ENCODE measurements around the gene DNAH10.

DNAH10 gene

GRCh38 chr12:123773375-123773774 is 11.3 kb downstream of the DNAH10 start:
- Histone ChIP-seq H3K4me2 (ENCODE audit: low read depth, low read length, poor library complexity, severe bottlenecking) (no peak overlapping the region), H2AFZ (ENCODE audit: low read length) (no peak overlapping the region), H3K36me3 (ENCODE audit: insufficient read depth, low read length) (no peaks in the 10 kb centered on the region), H3K27me3 (ENCODE audit: insufficient read depth, low read length, poor library complexity, severe bottlenecking) (no peaks in the 10 kb centered on the region), H3K79me2 (ENCODE audit: insufficient read depth, low read length) (no peaks in the 10 kb centered on the region), H3K4me1 (ENCODE audit: insufficient read depth, low read length, poor library complexity, severe bottlenecking) (no peaks in the 10 kb centered on the region), H3K9ac (ENCODE audit: low read depth, low read length, poor library complexity, severe bottlenecking) (no peak overlapping the region), H4K20me1 (ENCODE audit: insufficient read depth, low read length, poor library complexity, severe bottlenecking) (no peaks in the 10 kb centered on the region), H3F3A (ENCODE audit: low read depth) (no peaks in the 10 kb centered on the region), H3K9me2 (replicated peaks; ENCODE audit: low read depth, low read length) (no peaks in the 10 kb centered on the region), H3K4me3 (ENCODE audit: low read length, poor library complexity, severe bottlenecking) (no peak overlapping the region), H3K9me3 (ENCODE audit: insufficient read depth, low read depth, low read length) (no peaks in the 10 kb centered on the region)
- TF ChIP-seq CTCF (conservative IDR thresholded peaks at IDR 0.05; ENCODE audit: low read length) (no peak), EZH2phosphoT487 (IDR thresholded peaks at IDR 0.05; ENCODE audit: borderline replicate concordance) (no peak)

- TF ChIP-seq CTCF (conservative IDR thresholded peaks at IDR 0.05; ENCODE audit: low read length), result no peak
- no peak for TF ChIP-seq EZH2phosphoT487 (IDR thresholded peaks at IDR 0.05; ENCODE audit: borderline replicate concordance)
- Histone ChIP-seq H3K9ac (ENCODE audit: low read depth, low read length, poor library complexity, severe bottlenecking) (no peak overlapping the region), H3K36me3 (ENCODE audit: insufficient read depth, low read length) (no peaks in the 10 kb centered on the region), H3K4me3 (ENCODE audit: low read length, poor library complexity, severe bottlenecking) (no peak overlapping the region), H3K9me3 (ENCODE audit: insufficient read depth, low read depth, low read length) (no peaks in the 10 kb centered on the region), H3F3A (ENCODE audit: low read depth) (no peaks in the 10 kb centered on the region), H3K9me2 (replicated peaks; ENCODE audit: low read depth, low read length) (no peaks in the 10 kb centered on the region), H3K4me2 (ENCODE audit: low read depth, low read length, poor library complexity, severe bottlenecking) (no peak overlapping the region), H4K20me1 (ENCODE audit: insufficient read depth, low read length, poor library complexity, severe bottlenecking) (no peaks in the 10 kb centered on the region), H3K27me3 (ENCODE audit: insufficient read depth, low read length, poor library complexity, severe bottlenecking) (no peaks in the 10 kb centered on the region), H2AFZ (ENCODE audit: low read length) (no peak overlapping the region), H3K4me1 (ENCODE audit: insufficient read depth, low read length, poor library complexity, severe bottlenecking) (no peaks in the 10 kb centered on the region), H3K79me2 (ENCODE audit: insufficient read depth, low read length) (no peaks in the 10 kb centered on the region)
Observed at GRCh38 chr12:123779551-123779950, 17.4 kb downstream of the DNAH10 start.

- Histone ChIP-seq H3K4me1 (ENCODE audit: insufficient read depth, low read length, poor library complexity, severe bottlenecking) (no peaks in the 10 kb centered on the region), H3K27me3 (ENCODE audit: insufficient read depth, low read length, poor library complexity, severe bottlenecking) (no peaks in the 10 kb centered on the region), H3K36me3 (ENCODE audit: insufficient read depth, low read length) (no peaks in the 10 kb centered on the region), H3K4me2 (ENCODE audit: low read depth, low read length, poor library complexity, severe bottlenecking) (no peak overlapping the region), H3K79me2 (ENCODE audit: insufficient read depth, low read length) (no peaks in the 10 kb centered on the region), H3K9ac (ENCODE audit: low read depth, low read length, poor library complexity, severe bottlenecking) (no peak overlapping the region), H2AFZ (ENCODE audit: low read length) (no peak overlapping the region), H3K9me2 (replicated peaks; ENCODE audit: low read depth, low read length) (no peaks in the 10 kb centered on the region), H3K4me3 (ENCODE audit: low read length, poor library complexity, severe bottlenecking) (no peak overlapping the region), H3K9me3 (ENCODE audit: insufficient read depth, low read depth, low read length) (no peaks in the 10 kb centered on the region), H3F3A (ENCODE audit: low read depth) (no peaks in the 10 kb centered on the region), H4K20me1 (ENCODE audit: insufficient read depth, low read length, poor library complexity, severe bottlenecking) (no peaks in the 10 kb centered on the region)
- TF ChIP-seq EZH2phosphoT487 (IDR thresholded peaks at IDR 0.05; ENCODE audit: borderline replicate concordance) (no peak), CTCF (conservative IDR thresholded peaks at IDR 0.05; ENCODE audit: low read length) (no peak)
Observed at GRCh38 chr12:123782997-123783792, 21.1 kb downstream of the DNAH10 start.

Data from Loucy (cell line).